H9 (cell line): Measurements from ENCODE around the gene CHN1. TPM values are rescaled to one million over a fixed set of nuclear protein-coding genes. Genes with fewer than 3 reads are reported as not detected.

Experiments used
- DNase-seq: peaks from one replicate; pipeline ENCODE4 v3.0.0-alpha.2; 2017
- H2AFZ ChIP-seq: one replicate; pipeline ENCODE4 v1.6.1; 2013; ENCODE audit warnings: mild to moderate bottlenecking, low read length, control low read depth, moderate library complexity
- H2AK5ac ChIP-seq: 2 replicates; pipeline ENCODE4 v1.6.1; 2013; ENCODE audit warnings: low read length, control low read depth, mixed read lengths; ENCODE audit not compliant: insufficient read length
- H2BK120ac ChIP-seq: one replicate; pipeline ENCODE4 v1.6.1; 2013; ENCODE audit warnings: low read depth, mild to moderate bottlenecking, low read length, control low read depth, inconsistent platforms; ENCODE audit not compliant: poor library complexity, severe bottlenecking
- H2BK12ac ChIP-seq: 2 replicates; pipeline ENCODE4 v1.6.1; 2013; ENCODE audit warnings: low read length, control low read depth, mixed read lengths, low read depth; ENCODE audit not compliant: insufficient read length
- H2BK15ac ChIP-seq: 2 replicates; pipeline ENCODE4 v1.6.1; 2013; ENCODE audit warnings: low read depth, low read length, control low read depth
- H2BK20ac ChIP-seq: one replicate; pipeline ENCODE4 v1.6.1; 2013; ENCODE audit warnings: low read depth, mild to moderate bottlenecking, low read length, control low read depth, inconsistent platforms; ENCODE audit not compliant: poor library complexity, severe bottlenecking
- H2BK5ac ChIP-seq: 2 replicates; pipeline ENCODE4 v1.6.1; 2013; ENCODE audit warnings: low read length, control low read depth, mixed read lengths; ENCODE audit not compliant: insufficient read length
- H3K14ac ChIP-seq: 2 replicates; pipeline ENCODE4 v1.6.1; 2013; ENCODE audit warnings: low read length, control low read depth; ENCODE audit not compliant: insufficient read depth
- H3K18ac ChIP-seq: 2 replicates; pipeline ENCODE4 v1.6.1; 2013; ENCODE audit warnings: low read depth, mild to moderate bottlenecking, mixed read lengths, low read length, control low read depth; ENCODE audit not compliant: insufficient read length
- H3K23ac ChIP-seq: 2 replicates; pipeline ENCODE4 v1.6.1; 2013; ENCODE audit warnings: low read length, control low read depth, mixed read lengths, low read depth; ENCODE audit not compliant: insufficient read length
- H3K23me2 ChIP-seq: 2 replicates; pipeline ENCODE4 v1.6.1; 2013; ENCODE audit warnings: low read depth, mild to moderate bottlenecking, mixed read lengths, low read length, control low read depth; ENCODE audit not compliant: insufficient read length, poor library complexity, severe bottlenecking
- H3K27ac ChIP-seq: 2 replicates; pipeline ENCODE4 v1.5.1; 2013; ENCODE audit warnings: low read length, control low read depth, mixed read lengths, low read depth; ENCODE audit not compliant: insufficient read length
- H3K27me3 ChIP-seq: 2 replicates; pipeline ENCODE4 v1.6.1; 2013; ENCODE audit warnings: low read length, control low read depth, inconsistent platforms; ENCODE audit not compliant: insufficient read depth
- H3K4ac ChIP-seq: 2 replicates; pipeline ENCODE4 v1.6.1; 2013; ENCODE audit warnings: low read depth, mild to moderate bottlenecking, control low read depth, inconsistent platforms, low read length, moderate library complexity
- H3K4me1 ChIP-seq: 2 replicates; pipeline ENCODE4 v1.6.1; 2013; ENCODE audit warnings: low read length, control low read depth, inconsistent platforms; ENCODE audit not compliant: insufficient read depth
- H3K4me2 ChIP-seq: 2 replicates; pipeline ENCODE4 v1.6.1; 2013; ENCODE audit warnings: low read length, control low read depth, mixed read lengths; ENCODE audit not compliant: insufficient read length, insufficient read depth
- H3K56ac ChIP-seq: 2 replicates; pipeline ENCODE4 v1.6.1; 2013; ENCODE audit warnings: low read depth, mild to moderate bottlenecking, mixed read lengths, low read length, control low read depth; ENCODE audit not compliant: insufficient read length
- H3K79me1 ChIP-seq: 2 replicates; pipeline ENCODE4 v1.6.1; 2013; ENCODE audit warnings: low read depth, mild to moderate bottlenecking, moderate library complexity, low read length, control low read depth, inconsistent platforms; ENCODE audit not compliant: insufficient read depth, poor library complexity, severe bottlenecking
- H3K79me2 ChIP-seq: 2 replicates; pipeline ENCODE4 v1.6.1; 2013; ENCODE audit warnings: low read length, control low read depth, inconsistent platforms; ENCODE audit not compliant: insufficient read depth
- H3K9ac ChIP-seq: 2 replicates; pipeline ENCODE4 v1.6.1; 2013; ENCODE audit warnings: low read length, control low read depth, mixed read lengths; ENCODE audit not compliant: insufficient read length; ENCODE audit errors: extremely low read depth
- H3K9me3 ChIP-seq: one replicate; pipeline ENCODE4 v1.6.1; 2013; ENCODE audit warnings: low read depth, low read length, inconsistent platforms; ENCODE audit not compliant: control insufficient read depth
- H3T11ph ChIP-seq: one replicate; pipeline ENCODE4 v1.6.1; 2013; ENCODE audit warnings: mild to moderate bottlenecking, low read length, control low read depth, inconsistent platforms
- H4K20me1 ChIP-seq: one replicate; pipeline ENCODE4 v1.6.1; 2013; ENCODE audit not compliant: control insufficient read depth, insufficient read length, insufficient read depth
- H4K5ac ChIP-seq: 2 replicates; pipeline ENCODE4 v1.6.1; 2013; ENCODE audit warnings: low read depth, mild to moderate bottlenecking, mixed read lengths, low read length, control low read depth; ENCODE audit not compliant: insufficient read length
- H4K8ac ChIP-seq: replicated peaks from 2 replicates; pipeline ENCODE4 v1.6.1; 2013; ENCODE audit warnings: low read length, control low read depth, mixed read lengths, low read depth; ENCODE audit not compliant: insufficient read length
- H4K91ac ChIP-seq: 2 replicates; pipeline ENCODE4 v1.6.1; 2013; ENCODE audit warnings: low read depth, mild to moderate bottlenecking, moderate library complexity, mixed read lengths, low read length, control low read depth; ENCODE audit not compliant: insufficient read length
- H3K27ac Mint-ChIP-seq, 3 experiments: 2 replicates in 2 of 3; 3 replicates in 1 of 3; pipeline ENCODE4 v1.8.0; 2020 to 2021; ENCODE audit warnings: mixed read lengths in 3 of 3, mild to moderate bottlenecking in 1 of 3, moderate library complexity in 1 of 3
- H3K27me3 Mint-ChIP-seq: 2 replicates; pipeline ENCODE4 v1.8.0; 2021; ENCODE audit warnings: low read depth, mild to moderate bottlenecking, moderate library complexity, mixed read lengths
- H3K36me3 Mint-ChIP-seq, 3 experiments: 2 replicates in 2 of 3; 3 replicates in 1 of 3; pipeline ENCODE4 v1.8.0; 2020 to 2021; ENCODE audit warnings: low read depth in 3 of 3, mixed read lengths in 3 of 3; ENCODE audit not compliant: insufficient read depth in 1 of 3
- H3K4me1 Mint-ChIP-seq, 2 experiments: 2 replicates each; pipeline ENCODE4 v1.8.0; 2020; ENCODE audit warnings: mixed read lengths in 2 of 2
- H3K4me3 Mint-ChIP-seq, 2 experiments: 2 replicates in 1 of 2; 3 replicates in 1 of 2; pipeline ENCODE4 v1.8.0; 2020 to 2021; ENCODE audit warnings: mild to moderate bottlenecking in 2 of 2, mixed read lengths in 2 of 2, moderate library complexity in 1 of 2
- H3K9me3 Mint-ChIP-seq, 2 experiments: 2 replicates in 1 of 2; 3 replicates in 1 of 2; pipeline ENCODE4 v1.8.0; 2020; ENCODE audit warnings: mild to moderate bottlenecking in 2 of 2, mixed read lengths in 2 of 2, moderate library complexity in 1 of 2
- CTCF ChIP-seq: fragments of 200-600 bp; sonication (generic); conservative IDR thresholded peaks from 3 replicates; pipeline ENCODE4 v1.8.0; 2021; ENCODE audit warnings: antibody characterized with exemption, mild to moderate bottlenecking
- WGBS: extraction: QIAGEN DNeasy Blood & Tissue Kit; methylation state at CpG from one replicate; pipeline ENCODE4 v1.1.7; 2013; ENCODE audit warnings: missing lambda C conversion rate, low lambda C conversion rate, mixed read lengths; ENCODE audit not compliant: insufficient read length; ENCODE audit errors: extremely low coverage; 5-methylcytosine and 5-hydroxymethylcytosine counted together
- total RNA-seq: library from RNA; stranded (reverse); gene quantifications from 2 replicates; pipeline ENCODE4 v1.2.1, GENCODE V29; 2021

Gene CHN1
- total RNA-seq, 1 experiment from 2014 or later, result 33.9 TPM

GRCh38 chr2:174996622-174997021 is 8.6 kb downstream of the CHN1 start:
- no peak overlapping the region for H2BK20ac ChIP-seq
- no peak overlapping the region for H4K91ac ChIP-seq
- H3K23ac ChIP-seq, result no peak overlapping the region
- H3K79me2 ChIP-seq, result peaks cover 32% of the 10 kb centered on the region; the same call in 1 of the 2 replicates
- Mint-ChIP-seq H3K27me3 (no peaks in the 10 kb centered on the region), H3K4me3 (no peak overlapping the region), H3K4me1 (peaks cover 32 to 37% of the 10 kb centered on the region in 2 experiments), H3K27ac (peak overlapping the region; percentile 20 to 59 (median 38); a peak in 4 of 7 replicates), H3K9me3 (peaks cover 0 to 2% of the 10 kb centered on the region in 2 experiments; a peak in 1 of 5 replicates), H3K36me3 (peaks cover 6 to 30% (median 17%) of the 10 kb centered on the region in 3 experiments)
- no peak overlapping the region for H3K4me2 ChIP-seq
- no peak overlapping the region for H3T11ph ChIP-seq
- peaks cover 3% of the 10 kb centered on the region for H3K4me1 ChIP-seq
- DNase-seq, result no peak
- H3K27me3 ChIP-seq, result no peaks in the 10 kb centered on the region
- H3K23me2 ChIP-seq, result no peaks in the 10 kb centered on the region
- H3K18ac ChIP-seq, result no peak overlapping the region
- no peak overlapping the region for H3K14ac ChIP-seq
- H3K27ac ChIP-seq, result no peak overlapping the region
- no peak overlapping the region for H2BK15ac ChIP-seq
- H2BK12ac ChIP-seq, result no peak overlapping the region
- no peak overlapping the region for H2BK120ac ChIP-seq
- no peak overlapping the region for H4K5ac ChIP-seq
- H3K79me1 ChIP-seq, result peaks cover 6% of the 10 kb centered on the region
- WGBS, result no CpG with 5 or more reads among the region's 2 CpGs
- H2BK5ac ChIP-seq, result no peak overlapping the region
- H3K56ac ChIP-seq, result no peak overlapping the region
- no peak overlapping the region for H2AK5ac ChIP-seq
- no peaks in the 10 kb centered on the region for H3K9me3 ChIP-seq
- H4K20me1 ChIP-seq, result no peaks in the 10 kb centered on the region
- H3K4ac ChIP-seq, result no peak overlapping the region
- H3K9ac ChIP-seq, result no peak overlapping the region
- no peak overlapping the region for H4K8ac ChIP-seq
- H2AFZ ChIP-seq, result no peak overlapping the region
- no peak for TF ChIP-seq CTCF
